Measurements from ENCODE around the gene MIPOL1. TPM values are rescaled to one million over a fixed set of nuclear protein-coding genes. Genes with fewer than 3 reads are reported as not detected.
A peak's percentile ranks its signal among the peaks of the same experiment; 100 is the strongest.

MIPOL1 gene
- total and polyA plus RNA-seq, 9 donors, result 5.0 to 29.5 (median 20.5) TPM

DNA sequence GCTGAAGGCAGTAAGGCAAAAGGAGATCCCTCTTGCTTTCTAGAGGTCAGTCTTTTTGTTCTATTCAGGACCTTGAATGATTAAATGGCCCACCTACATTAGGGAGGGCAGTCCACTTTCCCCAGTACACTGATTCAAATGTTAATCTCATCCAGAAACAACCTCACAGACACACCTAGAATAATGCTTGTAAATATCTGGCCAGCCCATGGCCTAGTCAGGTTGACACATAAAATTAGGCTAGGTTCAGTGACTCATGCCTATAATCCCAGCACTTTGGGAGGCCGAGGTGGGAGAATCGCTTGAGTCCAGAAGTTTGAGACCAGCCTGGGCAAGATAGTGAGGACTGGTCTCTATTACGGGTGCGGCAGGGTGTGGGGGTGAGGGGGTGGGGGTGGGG, 43.5 kb downstream of the MIPOL1 start:
- Histone ChIP-seq H3K27ac (no peak overlapping the region), H3K4me1 (ENCODE audit: insufficient read depth) (no peaks in the 10 kb centered on the region), H3K36me3 (no peaks in the 10 kb centered on the region), H3K27me3 (no peaks in the 10 kb centered on the region), H3K9me3 (no peaks in the 10 kb centered on the region), H3K4me3 (no peak overlapping the region)
- TF ChIP-seq EP300 (IDR thresholded peaks at IDR 0.05) (no peak), POLR2A (IDR thresholded peaks at IDR 0.05) (no peak)
- TF ChIP-seq, protein P1, sequence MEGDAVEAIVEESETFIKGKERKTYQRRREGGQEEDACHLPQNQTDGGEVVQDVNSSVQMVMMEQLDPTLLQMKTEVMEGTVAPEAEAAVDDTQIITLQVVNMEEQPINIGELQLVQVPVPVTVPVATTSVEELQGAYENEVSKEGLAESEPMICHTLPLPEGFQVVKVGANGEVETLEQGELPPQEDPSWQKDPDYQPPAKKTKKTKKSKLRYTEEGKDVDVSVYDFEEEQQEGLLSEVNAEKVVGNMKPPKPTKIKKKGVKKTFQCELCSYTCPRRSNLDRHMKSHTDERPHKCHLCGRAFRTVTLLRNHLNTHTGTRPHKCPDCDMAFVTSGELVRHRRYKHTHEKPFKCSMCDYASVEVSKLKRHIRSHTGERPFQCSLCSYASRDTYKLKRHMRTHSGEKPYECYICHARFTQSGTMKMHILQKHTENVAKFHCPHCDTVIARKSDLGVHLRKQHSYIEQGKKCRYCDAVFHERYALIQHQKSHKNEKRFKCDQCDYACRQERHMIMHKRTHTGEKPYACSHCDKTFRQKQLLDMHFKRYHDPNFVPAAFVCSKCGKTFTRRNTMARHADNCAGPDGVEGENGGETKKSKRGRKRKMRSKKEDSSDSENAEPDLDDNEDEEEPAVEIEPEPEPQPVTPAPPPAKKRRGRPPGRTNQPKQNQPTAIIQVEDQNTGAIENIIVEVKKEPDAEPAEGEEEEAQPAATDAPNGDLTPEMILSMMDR (IDR thresholded peaks at IDR 0.05), result no peak
- intact Hi-C loops (cut with DNase I), result no loop called here
- no peak for DNase-seq
- WGBS, 3 donors, result 93 to 95% (median 95%) methylated on average over 4 of the region's 4 CpGs

DNA sequence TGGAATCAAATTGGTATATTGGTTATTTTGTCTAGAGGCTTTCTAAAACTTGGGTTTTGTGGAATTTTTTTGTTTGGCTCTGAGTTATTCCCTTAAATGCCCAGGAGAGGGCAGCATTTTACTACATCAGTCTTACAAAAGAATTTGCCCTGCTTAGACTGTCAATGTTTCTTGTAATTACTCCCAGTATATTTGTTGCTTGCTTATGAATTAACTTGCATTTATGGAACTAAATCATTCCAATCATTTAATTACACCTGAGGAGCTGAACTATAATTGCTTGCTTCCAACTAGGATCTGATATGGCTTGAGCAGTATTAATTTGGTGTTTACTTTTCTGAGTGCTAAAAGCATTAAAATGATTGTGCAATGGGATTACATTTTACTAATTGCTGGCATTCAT, 48.7 kb downstream of the MIPOL1 start:
- no peak for TF ChIP-seq EP300 (IDR thresholded peaks at IDR 0.05)
- TF ChIP-seq, protein P1 (IDR thresholded peaks at IDR 0.05), result peak; percentile 42 to 51 (median 46)
- TF ChIP-seq POLR2A (IDR thresholded peaks at IDR 0.05), result no peak
- Histone ChIP-seq H3K4me3 (no peak overlapping the region), H3K4me1 (ENCODE audit: insufficient read depth) (no peaks in the 10 kb centered on the region), H3K27ac (no peak overlapping the region), H3K36me3 (no peaks in the 10 kb centered on the region), H3K9me3 (no peaks in the 10 kb centered on the region), H3K27me3 (no peaks in the 10 kb centered on the region)
- intact Hi-C loops (cut with DNase I), result no loop called here
- no peak for DNase-seq

DNA sequence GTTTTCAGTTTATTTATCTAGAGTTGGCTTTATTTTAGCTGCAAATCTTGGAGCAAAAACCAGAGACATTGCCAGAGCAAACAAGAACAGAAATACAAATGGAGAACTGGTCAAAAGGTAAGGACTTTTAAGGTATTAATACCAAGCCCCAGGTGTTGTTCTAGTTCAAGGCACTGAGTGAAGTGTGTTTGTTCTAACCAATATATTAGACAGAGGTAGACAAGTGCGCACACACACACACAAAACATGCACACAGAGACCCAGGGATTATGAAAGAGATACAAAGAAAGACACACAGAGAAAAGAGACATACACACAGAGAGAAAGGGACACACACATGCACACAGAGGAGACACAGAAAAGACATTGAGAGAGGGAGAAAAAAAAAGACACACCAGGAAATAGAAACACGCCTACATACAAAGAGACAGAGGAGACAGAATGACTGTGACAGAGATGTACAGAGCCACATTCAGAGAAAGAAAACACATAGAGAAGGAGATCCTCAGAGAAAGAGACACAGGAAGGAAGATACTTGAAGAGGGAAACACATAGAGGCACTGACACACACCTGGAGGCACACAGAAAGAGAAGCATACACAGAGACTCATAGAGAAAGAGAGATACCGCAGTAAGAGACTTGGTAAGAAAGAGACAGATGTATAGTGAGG, 50.2 kb downstream of the MIPOL1 start:
- Histone ChIP-seq H3K27me3 (no peaks in the 10 kb centered on the region), H3K9me3 (no peaks in the 10 kb centered on the region), H3K27ac (no peak overlapping the region), H3K36me3 (no peaks in the 10 kb centered on the region), H3K4me3 (no peak overlapping the region), H3K4me1 (ENCODE audit: insufficient read depth) (no peaks in the 10 kb centered on the region)
- DNase-seq, result no peak
- WGBS, 3 donors, result 93 to 99% (median 98%) methylated on average over 3 of the region's 3 CpGs
- intact Hi-C loops (cut with DNase I), result no loop called here
- TF ChIP-seq, protein P1 (IDR thresholded peaks at IDR 0.05), result no peak
- TF ChIP-seq EP300 (IDR thresholded peaks at IDR 0.05), result no peak
- TF ChIP-seq POLR2A (IDR thresholded peaks at IDR 0.05), result no peak

DNA sequence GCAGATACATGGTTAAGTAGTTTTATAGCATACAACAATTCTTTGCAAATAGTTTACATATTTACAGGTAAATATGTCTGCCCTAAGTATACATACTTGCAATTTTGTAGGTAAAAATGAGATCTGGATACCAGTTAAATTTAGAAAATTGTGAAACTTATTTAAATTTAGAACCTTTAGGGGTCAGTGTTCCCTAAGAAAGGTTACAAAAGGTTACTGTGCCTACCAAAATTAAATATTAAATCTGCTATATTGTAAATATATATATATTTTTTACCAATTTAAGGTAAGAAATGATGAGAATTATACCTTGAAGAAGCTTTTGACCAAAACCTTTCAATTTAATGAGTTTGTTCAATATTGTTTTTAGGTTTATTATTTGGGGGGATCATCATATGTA, 54.0 kb downstream of the MIPOL1 start:
- Histone ChIP-seq H3K36me3 (no peaks in the 10 kb centered on the region), H3K9me3 (no peaks in the 10 kb centered on the region), H3K4me1 (ENCODE audit: insufficient read depth) (no peaks in the 10 kb centered on the region), H3K27ac (no peak overlapping the region), H3K4me3 (no peak overlapping the region), H3K27me3 (no peaks in the 10 kb centered on the region)
- TF ChIP-seq, protein P1 (IDR thresholded peaks at IDR 0.05), result no peak
- TF ChIP-seq EP300 (IDR thresholded peaks at IDR 0.05), result no peak
- TF ChIP-seq POLR2A (IDR thresholded peaks at IDR 0.05), result no peak
- intact Hi-C loops (cut with DNase I), result no loop called here
- no peak for DNase-seq

Data from ovary (tissue), 9 donors.